Activated CD4-positive, alpha-beta memory T cell treated with anti-CD3 and anti-CD28 coated beads, Interleukin-2, amount 10 ng/mL, durations not matched to agents 7 days and 5 days (primary cell): Measurements from ENCODE around the gene SLC35G6. TPM values are rescaled to one million over a fixed set of nuclear protein-coding genes. Genes with fewer than 3 reads are reported as not detected.
"Not testable (repeated sequence)": the region's sequence is repeated elsewhere in the genome, so short reads cannot be mapped to it uniquely, and the experiment has no call there.

ENCODE experiments used
- CTCF ChIA-PET: fragments of 350-600 bp; sonication (Branson Sonifier 250); formaldehyde crosslinking; loops from one replicate; lab custom pipeline; 2021; ENCODE audit warnings: antibody characterized with exemption, inconsistent platforms; lab: Charles Lee
- POLR2A ChIA-PET: fragments of 350-600 bp; sonication (Branson Sonifier 250); formaldehyde crosslinking; loops from one replicate; lab custom pipeline; 2021; ENCODE audit warnings: antibody characterized with exemption; lab: Charles Lee
- DNase-seq: peaks from one replicate; pipeline ENCODE4 v3.0.0-alpha.2; 2020
- H3K27ac Mint-ChIP-seq: one replicate; pipeline ENCODE4 v1.8.0; 2021; ENCODE audit warnings: mild to moderate bottlenecking, mixed read lengths
- H3K27me3 Mint-ChIP-seq: one replicate; pipeline ENCODE4 v1.8.0; 2021; ENCODE audit warnings: mixed read lengths
- H3K36me3 Mint-ChIP-seq: one replicate; pipeline ENCODE4 v1.8.0; 2021; ENCODE audit warnings: low read depth, mixed read lengths
- H3K4me1 Mint-ChIP-seq: one replicate; pipeline ENCODE4 v1.8.0; 2021; ENCODE audit warnings: mixed read lengths
- H3K4me3 Mint-ChIP-seq: one replicate; pipeline ENCODE4 v1.8.0; 2021; ENCODE audit warnings: mild to moderate bottlenecking, mixed read lengths
- H3K9me3 Mint-ChIP-seq: one replicate; pipeline ENCODE4 v1.8.0; 2021; ENCODE audit warnings: mixed read lengths
- total RNA-seq, 2 experiments: library from RNA; stranded (reverse); gene quantifications; one replicate each; pipeline ENCODE4 v1.2.3, GENCODE V29; 2021

Gene SLC35G6
- total RNA-seq, 2 experiments from 2014 or later: not detected

- no peak overlapping the region for H3K4me3 Mint-ChIP-seq
- H3K27me3 Mint-ChIP-seq: no peaks in the 10 kb centered on the region
- ChIA-PET POLR2A (interaction anchor here (0.5 to 2.1 kb wide), 3 partner anchors 17 to 32 kb away, joined by 3 to 12 read pairs (median 6); partner anchors contain the start of genes POLR2A and ZBTB4), CTCF (interaction anchor here (1.4 to 1.6 kb wide), 2 partner anchors 23 to 26 kb away, joined by 3 to 6 read pairs; no protein-coding TSS in a partner anchor)
- peaks cover 11% of the 10 kb centered on the region for H3K4me1 Mint-ChIP-seq
- H3K36me3 Mint-ChIP-seq: peaks cover 28% of the 10 kb centered on the region
- H3K9me3 Mint-ChIP-seq: no peaks in the 10 kb centered on the region
- no peak for DNase-seq
- H3K27ac Mint-ChIP-seq: no peak overlapping the region
These were observed 18.5 kb upstream of the SLC35G6 start for GRCh38 chr17:7462474-7463371.

GRCh38 chr17:7463372-7463846 lies 17.8 kb upstream of the SLC35G6 start:
- H3K36me3 Mint-ChIP-seq: peaks cover 28% of the 10 kb centered on the region
- CTCF ChIA-PET: no interaction called here
- no peak for DNase-seq
- H3K27ac Mint-ChIP-seq: no peak overlapping the region
- no peaks in the 10 kb centered on the region for H3K9me3 Mint-ChIP-seq
- POLR2A ChIA-PET: interaction anchor here (1.9 to 2.1 kb wide), 2 partner anchors 16 to 21 kb away, joined by 6 to 12 read pairs; partner anchors contain the start of genes POLR2A and ZBTB4
- no peak overlapping the region for H3K4me3 Mint-ChIP-seq
- H3K27me3 Mint-ChIP-seq: no peaks in the 10 kb centered on the region
- H3K4me1 Mint-ChIP-seq: peaks cover 11% of the 10 kb centered on the region

- no peak for DNase-seq
- Mint-ChIP-seq H3K27me3 (no peaks in the 10 kb centered on the region), H3K4me3 (no peak overlapping the region), H3K4me1 (peaks cover 9% of the 10 kb centered on the region), H3K9me3 (no peaks in the 10 kb centered on the region), H3K27ac (no peak overlapping the region), H3K36me3 (peaks cover 23% of the 10 kb centered on the region)
- ChIA-PET CTCF (no interaction called here), POLR2A (interaction anchor here (1.5 to 2.1 kb wide), 2 partner anchors 8 to 20 kb away, joined by 3 to 12 read pairs; partner anchors contain the start of gene POLR2A)
These were observed 17.2 kb upstream of the SLC35G6 start for GRCh38 chr17:7464081-7464480.

GRCh38 chr17:7465597-7466275 lies 15.5 kb upstream of the SLC35G6 start:
- no peaks in the 10 kb centered on the region for H3K9me3 Mint-ChIP-seq
- H3K27ac Mint-ChIP-seq: no peak overlapping the region
- H3K36me3 Mint-ChIP-seq: peaks cover 16% of the 10 kb centered on the region
- no peak overlapping the region for H3K4me3 Mint-ChIP-seq
- no peak for DNase-seq
- ChIA-PET CTCF (interaction anchor here (0.6 to 1.2 kb wide), 2 partner anchors 29 to 168 kb away, joined by 3 read pairs; no protein-coding TSS in a partner anchor), POLR2A (interaction anchor here (0.7 to 2.1 kb wide), 4 partner anchors 9 to 18 kb away, joined by 3 to 7 read pairs (median 3); partner anchors contain the start of gene POLR2A)
- H3K27me3 Mint-ChIP-seq: no peaks in the 10 kb centered on the region
- peaks cover 3% of the 10 kb centered on the region for H3K4me1 Mint-ChIP-seq

GRCh38 chr17:7466318-7466638 lies 15.0 kb upstream of the SLC35G6 start:
- POLR2A ChIA-PET: interaction anchor here (0.7 to 2.1 kb wide), 5 partner anchors 9 to 22 kb away, joined by 3 to 7 read pairs (median 3); partner anchors contain the start of gene POLR2A
- Mint-ChIP-seq H3K27ac (no peak overlapping the region), H3K4me1 (peaks cover 3% of the 10 kb centered on the region), H3K27me3 (no peaks in the 10 kb centered on the region), H3K9me3 (no peaks in the 10 kb centered on the region), H3K36me3 (peaks cover 13% of the 10 kb centered on the region), H3K4me3 (no peak overlapping the region)
- CTCF ChIA-PET: interaction anchor here (0.6 to 1.2 kb wide), 2 partner anchors 30 to 168 kb away, joined by 3 read pairs; no protein-coding TSS in a partner anchor
- no peak for DNase-seq

GRCh38 chr17:7466639-7467341 lies 14.5 kb upstream of the SLC35G6 start:
- DNase-seq: no peak
- POLR2A ChIA-PET: interaction anchor here (0.7 to 2.1 kb wide), 4 partner anchors 11 to 23 kb away, joined by 3 to 7 read pairs (median 3); partner anchors contain the start of gene POLR2A
- Mint-ChIP-seq H3K36me3 (peaks cover 11% of the 10 kb centered on the region), H3K27ac (no peak overlapping the region), H3K4me3 (no peak overlapping the region), H3K9me3 (no peaks in the 10 kb centered on the region), H3K27me3 (no peaks in the 10 kb centered on the region), H3K4me1 (peaks cover 8% of the 10 kb centered on the region)
- CTCF ChIA-PET: interaction anchor here (1.2 kb wide), 1 partner anchor 30 kb away, joined by 3 read pairs; no protein-coding TSS in a partner anchor

GRCh38 chr17:7467498-7467897 lies 13.7 kb upstream of the SLC35G6 start:
- ChIA-PET POLR2A (no interaction called here), CTCF (interaction anchor here (1.8 kb wide), 1 partner anchor 31 kb away, joined by 4 read pairs; no protein-coding TSS in a partner anchor)
- DNase-seq: no peak
- H3K9me3 Mint-ChIP-seq: no peaks in the 10 kb centered on the region
- no peak overlapping the region for H3K4me3 Mint-ChIP-seq
- peaks cover 11% of the 10 kb centered on the region for H3K36me3 Mint-ChIP-seq
- H3K27me3 Mint-ChIP-seq: no peaks in the 10 kb centered on the region
- no peak overlapping the region for H3K27ac Mint-ChIP-seq
- peaks cover 11% of the 10 kb centered on the region for H3K4me1 Mint-ChIP-seq

GRCh38 chr17:7468290-7468689 lies 13.0 kb upstream of the SLC35G6 start:
- H3K36me3 Mint-ChIP-seq: peaks cover 9% of the 10 kb centered on the region
- H3K27me3 Mint-ChIP-seq: no peaks in the 10 kb centered on the region
- H3K27ac Mint-ChIP-seq: no peak overlapping the region
- ChIA-PET POLR2A (interaction anchor here (0.6 to 0.7 kb wide), 2 partner anchors 16 to 252 kb away, joined by 3 read pairs; partner anchors contain the start of gene POLR2A), CTCF (interaction anchor here (1.8 kb wide), 1 partner anchor 31 kb away, joined by 4 read pairs; no protein-coding TSS in a partner anchor)
- no peaks in the 10 kb centered on the region for H3K9me3 Mint-ChIP-seq
- H3K4me1 Mint-ChIP-seq: peaks cover 11% of the 10 kb centered on the region
- no peak for DNase-seq
- no peak overlapping the region for H3K4me3 Mint-ChIP-seq

GRCh38 chr17:7468804-7469389 lies 12.3 kb upstream of the SLC35G6 start:
- no peak for DNase-seq
- Mint-ChIP-seq H3K4me1 (peaks cover 11% of the 10 kb centered on the region), H3K4me3 (no peak overlapping the region), H3K9me3 (no peaks in the 10 kb centered on the region), H3K27ac (no peak overlapping the region), H3K36me3 (peaks cover 3% of the 10 kb centered on the region), H3K27me3 (no peaks in the 10 kb centered on the region)
- CTCF ChIA-PET: interaction anchor here (1.8 kb wide), 1 partner anchor 32 kb away, joined by 4 read pairs; no protein-coding TSS in a partner anchor
- POLR2A ChIA-PET: interaction anchor here (0.7 to 2.8 kb wide), 2 partner anchors 10 to 15 kb away, joined by 3 to 13 read pairs; partner anchors contain the start of genes POLR2A and ZBTB4

- CTCF ChIA-PET, H3K27ac Mint-ChIP-seq, H3K9me3 Mint-ChIP-seq, DNase-seq, H3K4me3 Mint-ChIP-seq, H3K36me3 Mint-ChIP-seq, H3K27me3 Mint-ChIP-seq: not testable (repeated sequence)
- POLR2A ChIA-PET: interaction anchor here (2.8 kb wide), 1 partner anchor 9 kb away, joined by 13 read pairs; the partner anchor contains the start of gene ZBTB4
- peaks cover 11% of the 10 kb centered on the region for H3K4me1 Mint-ChIP-seq
These were observed 11.4 kb upstream of the SLC35G6 start for GRCh38 chr17:7469843-7470242.

- CTCF ChIA-PET: interaction anchor here (0.7 to 2.0 kb wide), 3 partner anchors 16 to 199 kb away, joined by 4 to 8 read pairs (median 5); no protein-coding TSS in a partner anchor
- H3K27me3 Mint-ChIP-seq, H3K9me3 Mint-ChIP-seq, H3K27ac Mint-ChIP-seq, DNase-seq, H3K4me3 Mint-ChIP-seq, H3K36me3 Mint-ChIP-seq: not testable (repeated sequence)
- POLR2A ChIA-PET: interaction anchor here (2.8 kb wide), 1 partner anchor 9 kb away, joined by 13 read pairs; the partner anchor contains the start of gene ZBTB4
- H3K4me1 Mint-ChIP-seq: peaks cover 11% of the 10 kb centered on the region
These were observed 10.7 kb upstream of the SLC35G6 start for GRCh38 chr17:7470457-7470973.
